SU-DHL-6 (cell line): ENCODE results near the gene NEIL1.

ENCODE experiments used
- H2AFZ ChIP-seq: fragments of 200-600 bp; sonication (generic); 2 replicates; pipeline ENCODE4 v1.6.1; 2014; ENCODE audit warnings: low read depth, mild to moderate bottlenecking, moderate library complexity, mixed read lengths, antibody characterized with exemption, low read length; ENCODE audit not compliant: severe bottlenecking
- H3F3A ChIP-seq: fragments of 200-600 bp; shearing (Covaris generic); 2 replicates; pipeline ENCODE4 v1.6.0; 2016; ENCODE audit warnings: antibody characterized with exemption, mild to moderate bottlenecking; ENCODE audit not compliant: insufficient read depth
- H3K27ac ChIP-seq: fragments of 200-600 bp; sonication (generic); 2 replicates; pipeline ENCODE4 v1.5.1; 2016; ENCODE audit warnings: low read depth, mild to moderate bottlenecking, low read length, moderate library complexity, mixed read lengths
- H3K27me3 ChIP-seq: fragments of 200-600 bp; sonication (generic), shearing (Covaris generic); 2 replicates; pipeline ENCODE4 v1.6.0; 2014; ENCODE audit warnings: mild to moderate bottlenecking, low read length
- H3K36me3 ChIP-seq: fragments of 200-600 bp; sonication (generic); 2 replicates; pipeline ENCODE4 v1.6.1; 2014; ENCODE audit warnings: mild to moderate bottlenecking, low read length, mixed read lengths
- H3K4me2 ChIP-seq: fragments of 300-600, 200-600 bp; shearing (Covaris generic), sonication (generic); 2 replicates; pipeline ENCODE4 v1.6.0; 2014; ENCODE audit warnings: low read length, low read depth, mild to moderate bottlenecking; ENCODE audit not compliant: poor library complexity, severe bottlenecking
- H3K4me3 ChIP-seq: fragments of 200-600 bp; sonication (generic); 2 replicates; pipeline ENCODE4 v1.5.1; 2014; ENCODE audit warnings: antibody characterized with exemption, low read length, mild to moderate bottlenecking, mixed read lengths; ENCODE audit not compliant: insufficient read depth, poor library complexity, severe bottlenecking
- H3K79me2 ChIP-seq: fragments of 200-600 bp; sonication (generic); 2 replicates; pipeline ENCODE4 v1.6.1; 2014; ENCODE audit warnings: mild to moderate bottlenecking, low read length, moderate library complexity; ENCODE audit not compliant: insufficient read depth
- H3K9ac ChIP-seq: fragments of 200-600 bp; sonication (generic); 2 replicates; pipeline ENCODE4 v1.7.0; 2014; ENCODE audit warnings: mild to moderate bottlenecking, low read length
- H3K9me2 ChIP-seq: fragments of 200-600 bp; sonication (generic); replicated peaks from 2 replicates; pipeline ENCODE4 v1.6.1; 2014; ENCODE audit warnings: low read length; ENCODE audit not compliant: insufficient read depth
- H3K9me3 ChIP-seq: fragments of 200-600 bp; sonication (generic); 2 replicates; pipeline ENCODE4 v1.6.1; 2014; ENCODE audit warnings: low read length, mixed read lengths; ENCODE audit not compliant: insufficient read depth
- H4K20me1 ChIP-seq: fragments of 200-600 bp; sonication (generic); 2 replicates; pipeline ENCODE4 v1.6.1; 2014; ENCODE audit warnings: low read depth, mild to moderate bottlenecking, antibody characterized with exemption, low read length, moderate library complexity, mixed read lengths
- CTCF ChIP-seq: fragments of 200-600 bp; sonication (generic); IDR thresholded peaks from one replicate; pipeline ENCODE4 v1.5.1; 2017; ENCODE audit warnings: antibody characterized with exemption, mild to moderate bottlenecking, low read length, moderate library complexity; ENCODE audit not compliant: insufficient read depth, poor library complexity, severe bottlenecking
- EZH2phosphoT487 ChIP-seq: fragments of 200-600 bp; sonication (generic), shearing (Covaris generic); conservative IDR thresholded peaks from 2 replicates; pipeline ENCODE4 v1.6.1; 2018; ENCODE audit warnings: mild to moderate bottlenecking, antibody characterized with exemption, low read length, moderate library complexity, mixed read lengths

Gene NEIL1

GRCh38 chr15:75321711-75322110, 25.1 kb upstream of the NEIL1 start:
- no peaks in the 10 kb centered on the region for H4K20me1 ChIP-seq
- H3K79me2 ChIP-seq: no peaks in the 10 kb centered on the region
- H3K9me3 ChIP-seq: no peaks in the 10 kb centered on the region
- no peak overlapping the region for H3K4me2 ChIP-seq
- H3K9ac ChIP-seq: no peak overlapping the region
- H2AFZ ChIP-seq: no peak overlapping the region
- H3F3A ChIP-seq: no peaks in the 10 kb centered on the region
- H3K9me2 ChIP-seq: no peaks in the 10 kb centered on the region
- H3K27me3 ChIP-seq: no peaks in the 10 kb centered on the region
- no peaks in the 10 kb centered on the region for H3K36me3 ChIP-seq
- H3K4me3 ChIP-seq: no peak overlapping the region
- no peak overlapping the region for H3K27ac ChIP-seq
- TF ChIP-seq CTCF: no peak
- no peak for TF ChIP-seq EZH2phosphoT487

- Histone ChIP-seq H3K9ac (no peak overlapping the region), H2AFZ (no peak overlapping the region), H4K20me1 (no peaks in the 10 kb centered on the region), H3K27ac (no peak overlapping the region), H3K4me2 (no peak overlapping the region), H3F3A (no peaks in the 10 kb centered on the region), H3K27me3 (no peaks in the 10 kb centered on the region), H3K4me3 (no peak overlapping the region), H3K36me3 (no peaks in the 10 kb centered on the region), H3K9me2 (no peaks in the 10 kb centered on the region), H3K9me3 (no peaks in the 10 kb centered on the region), H3K79me2 (no peaks in the 10 kb centered on the region)
- no peak for TF ChIP-seq CTCF
- no peak for TF ChIP-seq EZH2phosphoT487
These were observed 20.9 kb upstream of the NEIL1 start for GRCh38 chr15:75325922-75326321.

- H3K9me3 ChIP-seq: no peaks in the 10 kb centered on the region
- no peak overlapping the region for H3K27ac ChIP-seq
- no peak overlapping the region for H3K4me3 ChIP-seq
- no peak overlapping the region for H3K4me2 ChIP-seq
- no peaks in the 10 kb centered on the region for H3K9me2 ChIP-seq
- no peak overlapping the region for H3K9ac ChIP-seq
- TF ChIP-seq CTCF (no peak), EZH2phosphoT487 (no peak)
- no peak overlapping the region for H2AFZ ChIP-seq
- no peaks in the 10 kb centered on the region for H3K36me3 ChIP-seq
- no peaks in the 10 kb centered on the region for H4K20me1 ChIP-seq
- H3F3A ChIP-seq: no peaks in the 10 kb centered on the region
- H3K79me2 ChIP-seq: no peaks in the 10 kb centered on the region
- no peaks in the 10 kb centered on the region for H3K27me3 ChIP-seq
These were observed 19.8 kb upstream of the NEIL1 start for GRCh38 chr15:75327005-75327404.
